PC-9 (cell line): Measurements from ENCODE around the gene ETFA.

Experiments used
- CTCF ChIP-seq: fragments of 200-600 bp; sonication (generic); conservative IDR thresholded peaks from 2 replicates; pipeline ENCODE4 v1.6.1; 2017; ENCODE audit warnings: mixed run types, antibody characterized with exemption, mild to moderate bottlenecking, moderate library complexity
- EZH2 ChIP-seq: fragments of 200-600 bp; sonication (generic); IDR thresholded peaks from 2 replicates; pipeline ENCODE4 v1.8.0; 2017; ENCODE audit warnings: antibody characterized with exemption, low read depth

GRCh38 chr15:76337059-76337695, 25.9 kb upstream of the ETFA start:
- no peak for TF ChIP-seq EZH2
- TF ChIP-seq CTCF: no peak
